ENCODE data around the gene PCDHGA8. TPM values are rescaled to one million over a fixed set of nuclear protein-coding genes. Genes with fewer than 3 reads are reported as not detected.
"Not testable (repeated sequence)": the region's sequence is repeated elsewhere in the genome, so short reads cannot be mapped to it uniquely, and the experiment has no call there.

PCDHGA8 gene
- total RNA-seq, 2 experiments from 2014 or later: 3.8 to 5.3 TPM

- TF ChIP-seq CTCF (conservative IDR thresholded peaks at IDR 0.05; ENCODE audit: low read length) (peak; percentile 62), EZH2phosphoT487 (IDR thresholded peaks at IDR 0.05; ENCODE audit: borderline replicate concordance, low read depth, low read length) (no peak)
- no peak within 1 kb of the TSS for H3K4me3 ChIP-seq (ENCODE audit: low read depth, low read length, poor library complexity, severe bottlenecking)
- H3K4me1 ChIP-seq (ENCODE audit: insufficient read depth, low read length, poor library complexity, severe bottlenecking): no peaks in the 10 kb centered on the region
- no peak within 1 kb of the TSS for H3K27ac ChIP-seq (ENCODE audit: low read depth, low read length, poor library complexity, severe bottlenecking)
- no peak within 1 kb of the TSS for H2AFZ ChIP-seq (ENCODE audit: low read length)
- no peaks in the 10 kb centered on the region for H4K20me1 ChIP-seq (ENCODE audit: insufficient read depth, low read length)
- no TSS peak for BruUV-seq (replicated peaks)
- no peaks in the 10 kb centered on the region for H3K9me2 ChIP-seq (ENCODE audit: insufficient read depth, low read length)
- no peaks in the 10 kb centered on the region for H3K36me3 ChIP-seq (ENCODE audit: insufficient read depth, low read length)
- intact Hi-C loops (cut with micrococcal nuclease; ENCODE audit: unreplicated experiment): no loop called here
- no peaks in the 10 kb centered on the region for H3K9me3 ChIP-seq (ENCODE audit: low read length)
- ChIA-PET POLR2A (interaction anchor here (0.7 to 1.4 kb wide), 2 partner anchors 32 to 37 kb away, joined by 3 read pairs; no protein-coding TSS in a partner anchor), CTCF (ENCODE audit: unreplicated experiment) (interaction anchor here (1.3 kb wide), 1 partner anchor 23 kb away, joined by 3 read pairs; the partner anchor contains the start of gene TAF7)
- no peak within 1 kb of the TSS for H3K4me2 ChIP-seq (ENCODE audit: low read length)
- H3K79me2 ChIP-seq (ENCODE audit: insufficient read depth, low read depth, low read length): no peaks in the 10 kb centered on the region
- peak; percentile 17 for DNase-seq (ENCODE audit: low spot score)
Observed at GRCh38 chr5:141343242-141343952, 49.0 kb upstream of the PCDHGA8 start, which contains the start of gene PCDHGA3. PCDHGA3 (plus strand) TSS chr5:141343829; CDS start chr5:141344034, 205 bp downstream.

GRCh38 chr5:141343953-141344463 lies 48.4 kb upstream of the PCDHGA8 start:
- no peak overlapping the region for H3K4me2 ChIP-seq (ENCODE audit: low read length)
- H3K4me1 ChIP-seq (ENCODE audit: insufficient read depth, low read length, poor library complexity, severe bottlenecking): no peaks in the 10 kb centered on the region
- H3K9me3 ChIP-seq (ENCODE audit: low read length): no peaks in the 10 kb centered on the region
- no peak for TF ChIP-seq EZH2phosphoT487 (IDR thresholded peaks at IDR 0.05; ENCODE audit: borderline replicate concordance, low read depth, low read length)
- TF ChIP-seq CTCF (conservative IDR thresholded peaks at IDR 0.05; ENCODE audit: low read length): no peak; the same call in 1 of the 2 replicates
- intact Hi-C loops (cut with micrococcal nuclease; ENCODE audit: unreplicated experiment): no loop called here
- no TSS peak for BruUV-seq (replicated peaks)
- no peaks in the 10 kb centered on the region for H3K36me3 ChIP-seq (ENCODE audit: insufficient read depth, low read length)
- no peaks in the 10 kb centered on the region for H4K20me1 ChIP-seq (ENCODE audit: insufficient read depth, low read length)
- H3K9me2 ChIP-seq (ENCODE audit: insufficient read depth, low read length): no peaks in the 10 kb centered on the region
- no peak overlapping the region for H3K27ac ChIP-seq (ENCODE audit: low read depth, low read length, poor library complexity, severe bottlenecking)
- no peak for DNase-seq (ENCODE audit: low spot score)
- H3K79me2 ChIP-seq (ENCODE audit: insufficient read depth, low read depth, low read length): no peaks in the 10 kb centered on the region
- H2AFZ ChIP-seq (ENCODE audit: low read length): no peak overlapping the region
- ChIA-PET CTCF (ENCODE audit: unreplicated experiment) (no interaction called here), POLR2A (no interaction called here)
- no peak overlapping the region for H3K4me3 ChIP-seq (ENCODE audit: low read depth, low read length, poor library complexity, severe bottlenecking)

- BruUV-seq (replicated peaks): no TSS peak
- Histone ChIP-seq H3K4me1 (ENCODE audit: insufficient read depth, low read length, poor library complexity, severe bottlenecking) (no peaks in the 10 kb centered on the region), H3K9me2 (ENCODE audit: insufficient read depth, low read length) (no peaks in the 10 kb centered on the region), H3K4me2 (ENCODE audit: low read length) (no peak overlapping the region), H3K4me3 (ENCODE audit: low read depth, low read length, poor library complexity, severe bottlenecking) (no peak overlapping the region), H4K20me1 (ENCODE audit: insufficient read depth, low read length) (no peaks in the 10 kb centered on the region), H3K36me3 (ENCODE audit: insufficient read depth, low read length) (no peaks in the 10 kb centered on the region), H2AFZ (ENCODE audit: low read length) (no peak overlapping the region), H3K9me3 (ENCODE audit: low read length) (no peaks in the 10 kb centered on the region), H3K79me2 (ENCODE audit: insufficient read depth, low read depth, low read length) (no peaks in the 10 kb centered on the region), H3K27ac (ENCODE audit: low read depth, low read length, poor library complexity, severe bottlenecking) (no peak overlapping the region)
- intact Hi-C loops (cut with micrococcal nuclease; ENCODE audit: unreplicated experiment): no loop called here
- TF ChIP-seq CTCF (conservative IDR thresholded peaks at IDR 0.05; ENCODE audit: low read length) (peak; percentile 53), EZH2phosphoT487 (IDR thresholded peaks at IDR 0.05; ENCODE audit: borderline replicate concordance, low read depth, low read length) (no peak)
- DNase-seq (ENCODE audit: low spot score): no peak
- ChIA-PET CTCF (ENCODE audit: unreplicated experiment) (no interaction called here), POLR2A (no interaction called here)
Observed at GRCh38 chr5:141345327-141345726, 47.1 kb upstream of the PCDHGA8 start.

- POLR2A ChIA-PET: interaction anchor here (2.0 kb wide), 1 partner anchor 26 kb away, joined by 8 read pairs; no protein-coding TSS in a partner anchor
Observed at GRCh38 chr5:141346017-141346416, 46.4 kb upstream of the PCDHGA8 start.

More at GRCh38 chr5:141346017-141346416, 46.4 kb upstream of the PCDHGA8 start:
- H3K4me3 ChIP-seq (ENCODE audit: low read depth, low read length, poor library complexity, severe bottlenecking); H3K27ac ChIP-seq (ENCODE audit: low read depth, low read length, poor library complexity, severe bottlenecking); H3K36me3 ChIP-seq (ENCODE audit: insufficient read depth, low read length); H3K9me3 ChIP-seq (ENCODE audit: low read length); BruUV-seq (replicated peaks); H4K20me1 ChIP-seq (ENCODE audit: insufficient read depth, low read length); intact Hi-C loops (cut with micrococcal nuclease; ENCODE audit: unreplicated experiment); DNase-seq (ENCODE audit: low spot score); H3K9me2 ChIP-seq (ENCODE audit: insufficient read depth, low read length); H2AFZ ChIP-seq (ENCODE audit: low read length); H3K4me2 ChIP-seq (ENCODE audit: low read length); H3K4me1 ChIP-seq (ENCODE audit: insufficient read depth, low read length, poor library complexity, severe bottlenecking); H3K79me2 ChIP-seq (ENCODE audit: insufficient read depth, low read depth, low read length); CTCF ChIA-PET (ENCODE audit: unreplicated experiment): not testable (repeated sequence)
